H1 (cell line): ENCODE measurements around the gene KRT14. TPM values are rescaled to one million over a fixed set of nuclear protein-coding genes. Genes with fewer than 3 reads are reported as not detected.

Source experiments
- TAF1 ChIP-seq: IDR thresholded peaks from 2 replicates; pipeline ENCODE4 v1.6.1; 2011; ENCODE audit warnings: mild to moderate bottlenecking, low read depth, low read length
- TCF12 ChIP-seq: IDR thresholded peaks from 2 replicates; pipeline ENCODE4 v1.6.1; 2011; ENCODE audit warnings: low read depth, mild to moderate bottlenecking, low read length
- polyA plus RNA-seq, 7 experiments: library from polyadenylated mRNA; depleted of rRNA in 3 of 7; stranded (reverse) in 5 of 7; unstranded in 2 of 7; fragments of >200 nt in 5 of 7; fragments of 200-250 nt in 2 of 7; gene quantifications; 1 replicate in 5 of 7; 2 replicates in 1 of 7; 4 replicates in 1 of 7; pipeline versions ENCODE4 v1.2.1 to v1.2.3, GENCODE V29; 2011 to 2013; ENCODE audit warnings: missing spikeins in 2 of 7, mixed read lengths in 2 of 7
- total RNA-seq: library from RNA; stranded (reverse); fragmentation: NEBNext Ultra II Directional; extraction: Animal tissue kit (Norgen Biotek cat#: 25700); gene quantifications from 2 replicates; pipeline ENCODE4 v1.2.1, GENCODE V29; 2021

Gene KRT14
- total and polyA plus RNA-seq, 2 of the 8 experiments (the other 6 are each of a cell fraction or from before 2014, with no cell fraction given), result 0.35 TPM; not detected in 1

GRCh38 chr17:41549596-41550039, 37.1 kb downstream of the KRT14 start (continued):
- TF ChIP-seq TAF1, result no peak
- no peak for TF ChIP-seq TCF12
